Caco-2 (cell line): Measurements from ENCODE around the gene SIX5. TPM values are rescaled to one million over a fixed set of nuclear protein-coding genes. Genes with fewer than 3 reads are reported as not detected.

Experiments used
- BruUV-seq: library from RNA; stranded (reverse); fragments of 400-500 nt; replicated peaks from 2 replicates; lab custom pipeline; 2021; lab: Mats Ljungman, UMichigan
- CTCF ChIA-PET: fragments of 300-600 bp; sonication (Branson Sonifier 250); formaldehyde crosslinking; loops from one replicate; lab custom pipeline; 2022; ENCODE audit warnings: antibody characterized with exemption; lab: Charles Lee
- POLR2A ChIA-PET: fragments of 300-600 bp; sonication (Branson Sonifier 250); formaldehyde crosslinking; loops from one replicate; lab custom pipeline; 2022; ENCODE audit warnings: antibody characterized with exemption; lab: Charles Lee
- DNase-seq, 2 experiments: peaks; one replicate each; pipeline versions ENCODE4 v3.0.0 to v3.0.0-alpha.2; 2020 to 2022
- H3K27me3 ChIP-seq: replicated peaks from 2 replicates; pipeline ENCODE4 v1.6.0; 2011; ENCODE audit warnings: low read length; ENCODE audit not compliant: control insufficient read depth, insufficient read depth
- H3K36me3 ChIP-seq: 2 replicates; pipeline ENCODE4 v1.5.1; 2011; ENCODE audit warnings: low read length; ENCODE audit not compliant: control insufficient read depth, insufficient read depth
- H3K4me1 ChIP-seq: fragments of 250-450 bp; sonication (Bioruptor Pico); 2 replicates; pipeline ENCODE4 v1.5.1; 2020; ENCODE audit warnings: mild to moderate bottlenecking
- H3K4me3 ChIP-seq: 2 replicates; pipeline ENCODE4 v1.5.1; 2011; ENCODE audit warnings: low read depth, mild to moderate bottlenecking, control low read depth, low read length
- H3K9me3 ChIP-seq: fragments of 250-450 bp; sonication (Bioruptor Pico); 2 replicates; pipeline ENCODE4 v1.5.1; 2020; ENCODE audit warnings: mild to moderate bottlenecking, moderate library complexity
- H3K27ac Mint-ChIP-seq: one replicate; pipeline ENCODE4 v1.8.0; 2022; ENCODE audit warnings: mixed read lengths; ENCODE audit not compliant: unreplicated experiment
- H3K27me3 Mint-ChIP-seq: one replicate; pipeline ENCODE4 v1.8.0; 2022; ENCODE audit warnings: mixed read lengths; ENCODE audit not compliant: insufficient read depth, unreplicated experiment
- H3K36me3 Mint-ChIP-seq: one replicate; pipeline ENCODE4 v1.8.0; 2022; ENCODE audit warnings: mild to moderate bottlenecking, mixed read lengths; ENCODE audit not compliant: insufficient read depth, unreplicated experiment
- H3K4me1 Mint-ChIP-seq: one replicate; pipeline ENCODE4 v1.8.0; 2022; ENCODE audit warnings: low read depth, mixed read lengths; ENCODE audit not compliant: unreplicated experiment
- H3K4me3 Mint-ChIP-seq: one replicate; pipeline ENCODE4 v1.8.0; 2022; ENCODE audit warnings: mild to moderate bottlenecking, moderate library complexity, mixed read lengths; ENCODE audit not compliant: unreplicated experiment
- H3K9me3 Mint-ChIP-seq: one replicate; pipeline ENCODE4 v1.8.0; 2022; ENCODE audit warnings: mixed read lengths; ENCODE audit not compliant: unreplicated experiment
- intact Hi-C: fragments of 100-400 bp; cut with micrococcal nuclease; formaldehyde crosslinking; loops from one replicate; pipeline ENCODE4 v1.10.0; 2022; ENCODE audit not compliant: unreplicated experiment
- total RNA-seq: library from RNA; stranded (reverse); gene quantifications from 2 replicates; pipeline ENCODE4 v1.2.3, GENCODE V29; 2022
- TF ChIP-seq, protein P1 (sequence below), 2 experiments: fragments of 200-600 bp in 1 of 2; IDR thresholded peaks; 1 replicate in 1 of 2; 2 replicates in 1 of 2; pipeline versions ENCODE4 v1.5.1 to v1.8.0; 2011 to 2022; ENCODE audit warnings: antibody characterized with exemption in 1 of 2, control low read depth in 1 of 2, inconsistent platforms in 1 of 2, low read depth in 1 of 2, low read length in 1 of 2, mild to moderate bottlenecking in 1 of 2, moderate library complexity in 1 of 2; ENCODE audit not compliant: insufficient read depth in 1 of 2, severe bottlenecking in 1 of 2, unreplicated experiment in 1 of 2

The SIX5 gene
- total RNA-seq, 1 experiment from 2014 or later: 28.6 TPM

- intact Hi-C loops: loop anchor here (1.0 to 5.0 kb wide), 5 partner anchors 9 to 112 kb away; no protein-coding TSS in a partner anchor
- Histone ChIP-seq H3K36me3 (no peaks in the 10 kb centered on the region), H3K9me3 (no peaks in the 10 kb centered on the region), H3K4me3 (peak overlapping the region; percentile 76), H3K27me3 (no peaks in the 10 kb centered on the region), H3K4me1 (peaks cover 6% of the 10 kb centered on the region)
- ChIA-PET CTCF (interaction anchor here (0.5 to 3.6 kb wide), 29 partner anchors 9 to 309 kb away, joined by 3 to 82 read pairs (median 5); partner anchors contain the start of genes DMPK, DMWD, FBXO46 and FOXA3), POLR2A (interaction anchor here (0.5 to 3.7 kb wide), 22 partner anchors 9 to 1455 kb away, joined by 3 to 64 read pairs (median 5); partner anchors contain the start of genes DMPK, DMWD, QPCTL and SNRPD2)
- Mint-ChIP-seq H3K36me3 (peaks cover 64% of the 10 kb centered on the region), H3K27ac (peak overlapping the region; percentile 96), H3K4me1 (peaks cover 7% of the 10 kb centered on the region), H3K27me3 (no peaks in the 10 kb centered on the region), H3K9me3 (no peaks in the 10 kb centered on the region), H3K4me3 (peak overlapping the region; percentile 97)
- TF ChIP-seq, protein P1, sequence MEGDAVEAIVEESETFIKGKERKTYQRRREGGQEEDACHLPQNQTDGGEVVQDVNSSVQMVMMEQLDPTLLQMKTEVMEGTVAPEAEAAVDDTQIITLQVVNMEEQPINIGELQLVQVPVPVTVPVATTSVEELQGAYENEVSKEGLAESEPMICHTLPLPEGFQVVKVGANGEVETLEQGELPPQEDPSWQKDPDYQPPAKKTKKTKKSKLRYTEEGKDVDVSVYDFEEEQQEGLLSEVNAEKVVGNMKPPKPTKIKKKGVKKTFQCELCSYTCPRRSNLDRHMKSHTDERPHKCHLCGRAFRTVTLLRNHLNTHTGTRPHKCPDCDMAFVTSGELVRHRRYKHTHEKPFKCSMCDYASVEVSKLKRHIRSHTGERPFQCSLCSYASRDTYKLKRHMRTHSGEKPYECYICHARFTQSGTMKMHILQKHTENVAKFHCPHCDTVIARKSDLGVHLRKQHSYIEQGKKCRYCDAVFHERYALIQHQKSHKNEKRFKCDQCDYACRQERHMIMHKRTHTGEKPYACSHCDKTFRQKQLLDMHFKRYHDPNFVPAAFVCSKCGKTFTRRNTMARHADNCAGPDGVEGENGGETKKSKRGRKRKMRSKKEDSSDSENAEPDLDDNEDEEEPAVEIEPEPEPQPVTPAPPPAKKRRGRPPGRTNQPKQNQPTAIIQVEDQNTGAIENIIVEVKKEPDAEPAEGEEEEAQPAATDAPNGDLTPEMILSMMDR (IDR thresholded peaks at IDR 0.05; ENCODE audit: insufficient read depth in 1 of 2, low read depth in 1 of 2, low read length in 1 of 2, severe bottlenecking in 1 of 2, unreplicated experiment in 1 of 2): peak; percentile 95 to 98
- no TSS peak for BruUV-seq
- DNase-seq: peak; percentile 99
Measured at GRCh38 chr19:45770192-45771101, 1.4 kb upstream of the SIX5 start.

- Mint-ChIP-seq H3K4me3 (peak overlapping the region; percentile 97), H3K4me1 (peaks cover 12% of the 10 kb centered on the region), H3K9me3 (no peaks in the 10 kb centered on the region), H3K27me3 (no peaks in the 10 kb centered on the region), H3K27ac (peak overlapping the region; percentile 96), H3K36me3 (peaks cover 65% of the 10 kb centered on the region)
- TF ChIP-seq, protein P1 (IDR thresholded peaks at IDR 0.05; ENCODE audit: insufficient read depth in 1 of 2, low read depth in 1 of 2, low read length in 1 of 2, severe bottlenecking in 1 of 2, unreplicated experiment in 1 of 2): no peak
- H3K4me3 ChIP-seq: peak overlapping the region; percentile 76
- peaks cover 6% of the 10 kb centered on the region for H3K4me1 ChIP-seq
- CTCF ChIA-PET: interaction anchor here (0.6 to 3.6 kb wide), 30 partner anchors 10 to 832 kb away, joined by 3 to 82 read pairs (median 6); partner anchors contain the start of genes CALM3, DMPK, DMWD and FBXO46
- intact Hi-C loops: loop anchor here (1.0 to 5.0 kb wide), 7 partner anchors 9 to 112 kb away; partner anchors contain the start of gene FBXO46
- no peaks in the 10 kb centered on the region for H3K9me3 ChIP-seq
- H3K36me3 ChIP-seq: no peaks in the 10 kb centered on the region
- H3K27me3 ChIP-seq: no peaks in the 10 kb centered on the region
- DNase-seq: no peak
- POLR2A ChIA-PET: interaction anchor here (0.5 to 3.7 kb wide), 17 partner anchors 9 to 302 kb away, joined by 3 to 64 read pairs (median 6); partner anchors contain the start of genes DMPK, DMWD, FBXO46 and FOSB
- BruUV-seq: TSS peak; percentile 37
Measured at GRCh38 chr19:45769821-45770191, 754 bp upstream of the SIX5 start.

DNA sequence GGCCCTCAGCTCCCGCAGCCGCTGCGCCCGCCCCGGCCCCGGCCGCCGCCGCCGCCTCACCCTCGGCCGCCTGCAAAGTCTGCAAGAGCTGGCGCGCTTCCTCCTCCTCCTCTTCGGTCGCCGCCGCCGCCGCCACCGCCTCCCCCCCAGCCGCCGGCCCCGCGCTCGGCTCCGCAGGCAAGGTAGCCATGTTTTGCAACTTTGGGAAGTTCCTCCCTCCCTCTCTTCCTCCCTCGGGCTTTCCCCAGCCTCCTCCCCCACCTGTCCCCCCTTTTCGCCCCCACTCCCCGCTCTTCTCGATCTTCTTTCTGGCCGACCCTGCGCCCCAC, 433 bp downstream of the SIX5 start:
- Histone ChIP-seq H3K27me3 (no peaks in the 10 kb centered on the region), H3K9me3 (no peaks in the 10 kb centered on the region), H3K4me1 (peaks cover 6% of the 10 kb centered on the region), H3K36me3 (no peaks in the 10 kb centered on the region), H3K4me3 (peak overlapping the region; percentile 68)
- peak in 1 of 2 experiments; percentile 61 for DNase-seq
- BruUV-seq: no TSS peak
- Mint-ChIP-seq H3K4me1 (peaks cover 14% of the 10 kb centered on the region), H3K4me3 (peak overlapping the region; percentile 97), H3K27me3 (no peaks in the 10 kb centered on the region), H3K9me3 (no peaks in the 10 kb centered on the region), H3K27ac (peak overlapping the region; percentile 96), H3K36me3 (peaks cover 64% of the 10 kb centered on the region)
- CTCF ChIA-PET: interaction anchor here (1.1 to 3.6 kb wide), 9 partner anchors 11 to 134 kb away, joined by 3 to 82 read pairs (median 15); partner anchors contain the start of genes FOXA3, MYPOP and SYMPK
- POLR2A ChIA-PET: interaction anchor here (1.0 to 3.7 kb wide), 10 partner anchors 38 to 301 kb away, joined by 3 to 64 read pairs (median 10); partner anchors contain the start of genes FBXO46, FOSB, QPCTL and SNRPD2
- TF ChIP-seq, protein P1 (IDR thresholded peaks at IDR 0.05; ENCODE audit: insufficient read depth in 1 of 2, low read depth in 1 of 2, low read length in 1 of 2, severe bottlenecking in 1 of 2, unreplicated experiment in 1 of 2): no peak
- intact Hi-C loops: no loop called here
